AG10803 (cell line): Measurements from ENCODE around the gene GTF2H3.
A peak's percentile ranks its signal among the peaks of the same experiment; 100 is the strongest.
"Not testable (repeated sequence)": the region's sequence is repeated elsewhere in the genome, so short reads cannot be mapped to it uniquely, and the experiment has no call there.

Experiments
- DNase-seq: peaks from one replicate; pipeline ENCODE4 v3.0.0; 2010; ENCODE audit warnings: low read depth
- H3K4me3 ChIP-seq: 2 replicates; pipeline ENCODE4 v1.5.1; 2011; ENCODE audit warnings: mild to moderate bottlenecking, low read length, control low read depth
- TF ChIP-seq, protein P1 (sequence below): conservative IDR thresholded peaks from 2 replicates; pipeline ENCODE4 v1.5.1; 2011; ENCODE audit warnings: mild to moderate bottlenecking, low read length, control low read depth, inconsistent platforms

The GTF2H3 gene

DNA sequence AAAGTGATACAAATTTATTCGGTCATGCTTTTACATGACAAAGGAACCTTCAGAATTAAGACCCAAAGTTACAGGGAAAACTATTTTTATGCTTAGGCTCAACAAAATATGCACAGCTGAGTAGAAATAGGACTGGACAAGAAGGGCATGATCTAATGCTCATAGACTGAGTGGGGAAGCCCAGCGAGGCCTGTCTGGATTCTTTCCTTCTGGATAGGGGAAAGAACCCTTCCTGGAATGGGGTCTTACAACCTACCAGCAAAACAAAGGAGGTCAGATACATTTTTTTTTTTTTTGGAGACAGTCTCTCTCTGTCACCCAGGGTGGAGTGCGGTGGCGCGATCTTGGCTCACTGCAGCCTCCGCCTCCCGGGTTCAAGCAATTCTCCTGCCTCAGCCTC, 33.9 kb upstream of the GTF2H3 start:
- DNase-seq, result no peak

DNA sequence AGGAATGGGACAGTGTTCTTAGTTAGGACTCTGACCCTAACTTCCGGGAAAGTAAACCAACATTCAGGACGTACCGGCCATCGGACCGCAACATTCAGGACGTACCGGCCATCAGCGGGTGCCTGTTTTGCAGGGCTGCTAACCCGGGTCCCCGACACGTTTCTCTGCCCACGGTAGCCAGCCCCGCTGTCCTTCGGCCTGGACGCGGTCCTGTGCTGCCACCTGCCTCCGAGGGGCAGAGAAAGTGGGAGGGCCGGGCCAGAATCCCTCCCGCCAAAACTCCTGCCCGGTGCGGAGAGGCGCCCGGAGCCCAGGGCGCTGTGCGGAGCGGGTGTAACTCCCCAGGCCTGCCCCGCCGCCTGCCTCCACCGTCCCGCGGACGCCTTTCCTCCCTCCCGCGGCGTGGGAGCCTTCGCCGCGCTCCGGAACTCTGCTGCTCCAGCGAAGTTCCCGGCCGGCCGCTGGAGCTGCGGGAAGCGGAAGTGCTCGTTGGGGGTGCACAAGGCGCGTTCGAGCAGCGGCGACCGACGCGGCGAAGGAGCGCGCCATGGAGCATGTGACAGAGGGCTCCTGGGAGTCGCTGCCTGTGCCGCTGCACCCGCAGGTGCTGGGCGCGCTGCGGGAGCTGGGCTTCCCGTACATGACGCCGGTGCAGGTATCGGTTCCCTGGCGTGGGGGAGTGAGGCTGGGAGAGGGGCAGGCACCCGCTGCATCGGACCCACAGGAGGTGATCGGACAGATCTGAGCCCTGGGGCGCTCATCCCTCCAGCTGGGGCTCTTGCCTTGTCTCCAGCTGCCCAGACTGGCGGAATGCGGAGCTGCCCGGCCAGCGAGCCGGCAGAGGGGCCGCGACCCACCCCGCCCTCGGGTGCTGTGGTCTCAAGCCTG, 31.8 kb upstream of the GTF2H3 start, which contains the start of gene DDX55:
TSS of gene DDX55 (plus strand) at position 498 of the 888 bp plus-strand sequence. CDS start at position 548, 50 bp downstream.
- TF ChIP-seq, protein P1, sequence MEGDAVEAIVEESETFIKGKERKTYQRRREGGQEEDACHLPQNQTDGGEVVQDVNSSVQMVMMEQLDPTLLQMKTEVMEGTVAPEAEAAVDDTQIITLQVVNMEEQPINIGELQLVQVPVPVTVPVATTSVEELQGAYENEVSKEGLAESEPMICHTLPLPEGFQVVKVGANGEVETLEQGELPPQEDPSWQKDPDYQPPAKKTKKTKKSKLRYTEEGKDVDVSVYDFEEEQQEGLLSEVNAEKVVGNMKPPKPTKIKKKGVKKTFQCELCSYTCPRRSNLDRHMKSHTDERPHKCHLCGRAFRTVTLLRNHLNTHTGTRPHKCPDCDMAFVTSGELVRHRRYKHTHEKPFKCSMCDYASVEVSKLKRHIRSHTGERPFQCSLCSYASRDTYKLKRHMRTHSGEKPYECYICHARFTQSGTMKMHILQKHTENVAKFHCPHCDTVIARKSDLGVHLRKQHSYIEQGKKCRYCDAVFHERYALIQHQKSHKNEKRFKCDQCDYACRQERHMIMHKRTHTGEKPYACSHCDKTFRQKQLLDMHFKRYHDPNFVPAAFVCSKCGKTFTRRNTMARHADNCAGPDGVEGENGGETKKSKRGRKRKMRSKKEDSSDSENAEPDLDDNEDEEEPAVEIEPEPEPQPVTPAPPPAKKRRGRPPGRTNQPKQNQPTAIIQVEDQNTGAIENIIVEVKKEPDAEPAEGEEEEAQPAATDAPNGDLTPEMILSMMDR, result peak; percentile 30
- DNase-seq, result peak; percentile 81
- peak within 1 kb of the TSS; percentile 99 for H3K4me3 ChIP-seq

More for the DNA sequence above, 33.9 kb upstream of the GTF2H3 start:
- TF ChIP-seq, protein P1, result no peak
- H3K4me3 ChIP-seq, result no peak overlapping the region

DNA sequence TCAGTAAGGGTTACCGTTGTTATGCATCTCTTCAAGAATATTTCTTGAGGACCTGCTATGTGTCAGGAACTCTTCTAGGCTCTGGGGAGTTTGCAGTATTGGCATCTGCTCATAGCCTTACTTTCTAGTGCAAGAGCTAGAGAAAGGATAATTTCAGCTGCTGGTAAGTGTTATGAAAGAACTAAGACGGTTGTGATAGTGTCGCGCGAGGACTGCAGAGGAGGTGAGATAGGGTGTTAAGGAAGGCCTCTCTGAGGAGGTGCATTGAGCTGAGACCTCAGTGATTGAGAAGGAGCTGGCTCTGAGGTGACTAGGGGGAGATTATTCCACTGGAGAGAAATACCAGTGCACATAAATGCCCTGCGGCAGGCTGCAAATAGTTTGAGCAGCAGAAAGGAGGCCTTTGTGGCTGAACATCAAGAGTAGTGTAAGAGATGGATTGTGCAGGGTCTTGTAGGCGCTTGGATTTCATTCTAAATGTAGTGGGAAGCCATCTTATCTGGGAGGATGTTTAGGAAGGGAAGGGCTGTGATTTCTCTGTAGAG, 30.9 kb upstream of the GTF2H3 start:
- peak overlapping the region; percentile 99 for H3K4me3 ChIP-seq
- DNase-seq, result peak; percentile 18
- TF ChIP-seq, protein P1, result no peak

DNA sequence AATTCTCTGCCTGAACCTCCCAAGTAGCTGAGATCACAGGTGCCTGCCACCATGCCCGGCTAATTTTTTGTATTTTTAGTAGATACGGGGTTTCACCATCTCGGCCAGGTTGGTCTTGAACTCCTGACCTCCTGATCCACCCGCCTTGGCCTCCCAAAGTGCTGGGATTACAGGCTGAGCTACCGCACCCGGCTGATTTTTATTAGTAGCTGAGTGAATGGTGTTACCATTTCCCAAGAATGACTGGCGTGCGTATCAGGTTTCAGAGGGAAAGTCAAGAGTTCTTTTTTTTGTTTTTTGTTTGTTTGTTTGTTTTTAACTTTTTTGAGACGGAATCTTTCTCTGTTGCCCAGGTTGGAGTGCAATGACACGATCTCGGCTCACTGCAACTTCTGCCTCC, 30.1 kb upstream of the GTF2H3 start:
- DNase-seq, H3K4me3 ChIP-seq: not testable (repeated sequence)

DNA sequence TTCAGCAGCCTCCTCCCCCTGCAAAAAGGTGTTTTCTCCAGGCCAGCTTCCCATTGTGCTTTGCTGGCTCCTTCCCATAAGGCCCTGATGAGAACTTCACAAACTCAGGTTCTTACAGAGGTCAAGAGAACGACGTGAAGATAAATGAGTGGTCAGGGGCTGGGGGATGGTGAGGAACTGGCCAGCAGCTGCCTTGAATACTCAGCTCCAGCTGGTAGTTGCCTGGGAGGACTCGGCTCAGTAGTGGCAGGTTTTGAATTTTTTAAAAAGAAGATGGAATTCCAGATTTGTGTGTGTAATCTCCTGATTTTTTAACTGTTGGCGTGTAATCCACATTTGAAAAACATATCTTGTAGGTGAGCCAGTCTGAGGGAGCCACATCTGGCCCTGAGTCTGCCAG, 25.9 kb upstream of the GTF2H3 start:
- H3K4me3 ChIP-seq, result no peak overlapping the region
- TF ChIP-seq, protein P1, result no peak
- DNase-seq, result no peak

DNA sequence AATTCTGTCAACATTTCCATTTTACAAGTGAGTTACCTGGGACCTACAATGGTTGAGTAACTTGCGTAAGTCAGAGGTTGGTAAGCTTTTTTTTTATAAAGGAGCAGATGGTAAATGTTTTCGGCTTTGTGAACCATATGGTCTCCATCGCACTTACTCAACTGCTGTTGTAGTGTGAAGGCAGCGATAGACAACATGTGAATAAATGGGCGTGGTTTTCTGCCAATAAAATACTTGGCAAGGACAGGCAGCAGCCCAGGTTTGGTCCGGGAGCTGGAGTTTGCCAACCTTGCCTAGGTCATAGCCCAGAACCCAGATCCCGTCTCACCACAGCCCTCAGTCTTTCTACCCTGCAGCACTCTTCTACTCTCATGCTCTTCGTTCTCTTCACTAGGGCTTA, 25.4 kb upstream of the GTF2H3 start:
- TF ChIP-seq, protein P1, result no peak
- no peak for DNase-seq
- no peak overlapping the region for H3K4me3 ChIP-seq

DNA sequence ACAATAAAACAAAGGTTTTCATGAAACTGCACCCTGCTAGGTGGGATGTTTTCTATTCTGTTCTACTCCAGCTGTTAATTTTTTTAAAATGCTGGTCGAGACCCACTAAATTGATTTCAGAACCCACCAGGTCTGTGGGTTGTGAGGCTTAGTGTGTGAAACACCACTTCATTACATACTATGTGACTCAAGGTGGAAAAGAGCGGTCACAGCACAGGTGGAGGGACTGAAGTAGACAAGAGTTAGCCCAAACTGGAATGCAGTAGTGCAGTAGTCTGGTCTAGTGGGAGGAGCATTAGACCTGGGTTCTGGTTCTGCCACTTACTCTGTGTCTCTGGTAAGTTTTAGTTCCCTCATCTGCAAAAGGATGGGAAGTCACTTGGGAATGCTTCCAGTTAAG, 19.5 kb upstream of the GTF2H3 start:
- H3K4me3 ChIP-seq, result no peak overlapping the region
- DNase-seq, result no peak
- TF ChIP-seq, protein P1, result no peak
